Measurements from ENCODE around the gene CCDC120.

DNA sequence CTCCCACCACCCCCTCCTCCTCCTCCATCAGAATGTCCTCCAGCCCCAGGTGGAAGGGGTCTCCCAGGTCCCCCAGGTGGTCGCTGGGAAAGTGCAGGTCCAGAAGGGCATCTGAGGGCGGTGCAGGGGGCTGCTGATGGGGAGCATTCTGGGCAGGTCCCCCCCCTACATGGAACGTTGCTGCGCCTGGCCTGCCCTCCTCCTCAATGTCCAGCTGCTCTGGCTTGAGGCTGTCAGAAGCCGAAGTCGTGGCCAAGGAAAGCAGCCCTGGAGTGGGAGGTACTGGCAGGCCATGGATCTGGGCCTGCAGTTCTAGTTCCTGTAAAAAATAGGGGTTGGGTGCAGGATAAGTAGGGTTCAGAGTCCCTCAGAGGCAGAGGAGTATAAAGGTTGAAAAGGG, 28.5 kb upstream of the CCDC120 start:
- TF ChIP-seq JUND (IDR thresholded peaks at IDR 0.05) = no peak
- TF ChIP-seq, protein P1, sequence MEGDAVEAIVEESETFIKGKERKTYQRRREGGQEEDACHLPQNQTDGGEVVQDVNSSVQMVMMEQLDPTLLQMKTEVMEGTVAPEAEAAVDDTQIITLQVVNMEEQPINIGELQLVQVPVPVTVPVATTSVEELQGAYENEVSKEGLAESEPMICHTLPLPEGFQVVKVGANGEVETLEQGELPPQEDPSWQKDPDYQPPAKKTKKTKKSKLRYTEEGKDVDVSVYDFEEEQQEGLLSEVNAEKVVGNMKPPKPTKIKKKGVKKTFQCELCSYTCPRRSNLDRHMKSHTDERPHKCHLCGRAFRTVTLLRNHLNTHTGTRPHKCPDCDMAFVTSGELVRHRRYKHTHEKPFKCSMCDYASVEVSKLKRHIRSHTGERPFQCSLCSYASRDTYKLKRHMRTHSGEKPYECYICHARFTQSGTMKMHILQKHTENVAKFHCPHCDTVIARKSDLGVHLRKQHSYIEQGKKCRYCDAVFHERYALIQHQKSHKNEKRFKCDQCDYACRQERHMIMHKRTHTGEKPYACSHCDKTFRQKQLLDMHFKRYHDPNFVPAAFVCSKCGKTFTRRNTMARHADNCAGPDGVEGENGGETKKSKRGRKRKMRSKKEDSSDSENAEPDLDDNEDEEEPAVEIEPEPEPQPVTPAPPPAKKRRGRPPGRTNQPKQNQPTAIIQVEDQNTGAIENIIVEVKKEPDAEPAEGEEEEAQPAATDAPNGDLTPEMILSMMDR (IDR thresholded peaks at IDR 0.05) = no peak
- TF ChIP-seq, protein P2, sequence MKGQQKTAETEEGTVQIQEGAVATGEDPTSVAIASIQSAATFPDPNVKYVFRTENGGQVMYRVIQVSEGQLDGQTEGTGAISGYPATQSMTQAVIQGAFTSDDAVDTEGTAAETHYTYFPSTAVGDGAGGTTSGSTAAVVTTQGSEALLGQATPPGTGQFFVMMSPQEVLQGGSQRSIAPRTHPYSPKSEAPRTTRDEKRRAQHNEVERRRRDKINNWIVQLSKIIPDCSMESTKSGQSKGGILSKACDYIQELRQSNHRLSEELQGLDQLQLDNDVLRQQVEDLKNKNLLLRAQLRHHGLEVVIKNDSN (IDR thresholded peaks at IDR 0.05; ENCODE audit: borderline replicate concordance, low read depth) = no peak

All from SK-N-SH (cell line).